IMR-90 (cell line): ENCODE results near the gene CD44. TPM values are rescaled to one million over a fixed set of nuclear protein-coding genes. Genes with fewer than 3 reads are reported as not detected.

Experiments
- ATAC-seq: fragments of 200-7000 bp; cut with Tn5 transposase; 2 replicates; pipeline ENCODE4 v1.9.1; 2020; ENCODE audit warnings: low read depth, mild to moderate bottlenecking, moderate library complexity
- BruUV-seq: library from RNA; stranded (reverse); fragments of 400-500 nt; replicated peaks from 2 replicates; lab custom pipeline; 2021; lab: Mats Ljungman, UMichigan
- CTCF ChIA-PET: fragments of 300-600 bp; formaldehyde crosslinking; extraction: SDS; loops from one replicate; lab custom pipeline; 2021; ENCODE audit warnings: antibody characterized with exemption; lab: Yijun Ruan, JAX
- POLR2A ChIA-PET: fragments of 300-600 bp; sonication (Branson Sonifier 250); formaldehyde crosslinking; loops from one replicate; lab custom pipeline; 2022; ENCODE audit warnings: antibody characterized with exemption; ENCODE audit not compliant: unreplicated experiment; lab: Charles Lee
- DNase-seq: peaks from one replicate; pipeline ENCODE4 v3.0.0; 2013
- H2AFZ ChIP-seq: replicated peaks from 2 replicates; pipeline ENCODE3; 2013; ENCODE audit warnings: low read length, mild to moderate bottlenecking; ENCODE audit not compliant: poor library complexity
- H2AK5ac ChIP-seq: 2 replicates; pipeline ENCODE4 v1.6.1; 2013; ENCODE audit warnings: low read depth, low read length, inconsistent platforms
- H2AK9ac ChIP-seq: replicated peaks from 2 replicates; pipeline ENCODE3; 2013; ENCODE audit warnings: mild to moderate bottlenecking, low read depth, low read length, moderate library complexity; ENCODE audit not compliant: poor library complexity
- H2BK120ac ChIP-seq: 2 replicates; pipeline ENCODE4 v1.6.1; 2013; ENCODE audit warnings: low read depth, low read length, inconsistent platforms
- H2BK15ac ChIP-seq: 3 replicates; pipeline ENCODE4 v1.6.1; 2013; ENCODE audit warnings: low read depth, low read length, inconsistent platforms
- H2BK20ac ChIP-seq: 2 replicates; pipeline ENCODE4 v1.6.1; 2013; ENCODE audit warnings: low read depth, mild to moderate bottlenecking, inconsistent platforms, low read length, moderate library complexity
- H2BK5ac ChIP-seq: 2 replicates; pipeline ENCODE4 v1.6.1; 2013; ENCODE audit warnings: mild to moderate bottlenecking, low read depth, low read length, inconsistent platforms; ENCODE audit not compliant: poor library complexity, severe bottlenecking
- H3K14ac ChIP-seq: replicated peaks from 2 replicates; pipeline ENCODE4 v1.6.1; 2013; ENCODE audit warnings: low read depth, low read length, inconsistent platforms
- H3K18ac ChIP-seq: 2 replicates; pipeline ENCODE4 v1.6.1; 2013; ENCODE audit warnings: low read depth, low read length, control low read depth
- H3K23ac ChIP-seq: 2 replicates; pipeline ENCODE4 v1.6.1; 2013; ENCODE audit warnings: low read depth, low read length, inconsistent platforms
- H3K27ac ChIP-seq: 2 replicates; pipeline ENCODE4 v1.5.1; 2013; ENCODE audit warnings: mild to moderate bottlenecking, control low read depth, low read length; ENCODE audit not compliant: insufficient read depth
- H3K27me3 ChIP-seq: 2 replicates; pipeline ENCODE4 v1.6.1; 2013; ENCODE audit warnings: low read length; ENCODE audit not compliant: control insufficient read depth, insufficient read depth
- H3K36me3 ChIP-seq: 2 replicates; pipeline ENCODE4 v1.6.1; 2013; ENCODE audit warnings: low read length, mixed read lengths; ENCODE audit not compliant: control insufficient read depth, insufficient read depth
- H3K4ac ChIP-seq: 2 replicates; pipeline ENCODE4 v1.6.1; 2013; ENCODE audit warnings: low read depth, low read length, inconsistent platforms
- H3K4me1 ChIP-seq: 2 replicates; pipeline ENCODE4 v1.6.1; 2013; ENCODE audit warnings: low read length, mixed read lengths; ENCODE audit not compliant: control insufficient read depth, insufficient read depth
- H3K4me2 ChIP-seq: 2 replicates; pipeline ENCODE4 v1.6.1; 2013; ENCODE audit warnings: low read depth, mild to moderate bottlenecking, control low read depth, low read length, moderate library complexity
- H3K4me3 ChIP-seq: 2 replicates; pipeline ENCODE4 v1.5.1; 2013; ENCODE audit warnings: low read depth, mild to moderate bottlenecking, control low read depth, low read length, moderate library complexity; ENCODE audit not compliant: insufficient read depth
- H3K56ac ChIP-seq: 2 replicates; pipeline ENCODE4 v1.6.1; 2013; ENCODE audit warnings: low read length, inconsistent platforms; ENCODE audit not compliant: insufficient read depth; ENCODE audit errors: extremely low read depth
- H3K79me1 ChIP-seq, 2 experiments: 2 replicates each; pipeline ENCODE4 v1.6.1; 2013; ENCODE audit warnings: low read length in 2 of 2, inconsistent platforms in 1 of 2, low read depth in 1 of 2
- H3K9ac ChIP-seq: 2 replicates; pipeline ENCODE4 v1.6.1; 2013; ENCODE audit warnings: low read depth, low read length, control low read depth
- H3K9me1 ChIP-seq: 2 replicates; pipeline ENCODE4 v1.6.1; 2013; ENCODE audit warnings: low read length, inconsistent platforms; ENCODE audit not compliant: insufficient read depth
- H3K9me3 ChIP-seq: 2 replicates; pipeline ENCODE4 v1.6.1; 2013; ENCODE audit warnings: low read length; ENCODE audit not compliant: control insufficient read depth, insufficient read depth
- H4K20me1 ChIP-seq: 2 replicates; pipeline ENCODE4 v1.6.1; 2013; ENCODE audit warnings: low read length, inconsistent platforms; ENCODE audit not compliant: insufficient read depth
- H4K5ac ChIP-seq: 2 replicates; pipeline ENCODE4 v1.6.1; 2013; ENCODE audit warnings: mild to moderate bottlenecking, low read depth, low read length, control low read depth
- H4K8ac ChIP-seq, 2 experiments: 2 replicates each; pipeline ENCODE4 v1.6.1; 2013; ENCODE audit warnings: low read depth in 2 of 2, low read length in 2 of 2, control low read depth in 1 of 2, inconsistent platforms in 1 of 2
- H4K91ac ChIP-seq: 2 replicates; pipeline ENCODE4 v1.6.1; 2013; ENCODE audit warnings: low read depth, low read length, inconsistent platforms; ENCODE audit not compliant: insufficient read depth
- CEBPB ChIP-seq: IDR thresholded peaks from 2 replicates; pipeline ENCODE4 v1.6.1; 2012; ENCODE audit warnings: low read depth, low read length, improper control_type of control experiment
- NFE2L2 ChIP-seq: fragments of 150-350 bp; IDR thresholded peaks from 2 replicates; pipeline ENCODE4 v1.6.1; 2016; ENCODE audit warnings: low read depth, mild to moderate bottlenecking, low read length
- POLR2A ChIP-seq: IDR thresholded peaks from 2 replicates; pipeline ENCODE4 v1.6.1; 2012; ENCODE audit warnings: mild to moderate bottlenecking, low read depth, low read length
- RAD21 ChIP-seq: IDR thresholded peaks from 2 replicates; pipeline ENCODE4 v1.6.1; 2012; ENCODE audit warnings: low read length, improper control_type of control experiment
- RFX5 ChIP-seq: IDR thresholded peaks from 2 replicates; pipeline ENCODE4 v1.8.0; 2012; ENCODE audit warnings: low read depth, mild to moderate bottlenecking, low read length, moderate library complexity
- WGBS, 2 experiments: methylation state at CpG; one replicate each; pipeline versions ENCODE4 v1.1.5 to v1.1.7; 2013; ENCODE audit warnings: missing lambda C conversion rate in 2 of 2; ENCODE audit not compliant: insufficient read length in 1 of 2; ENCODE audit errors: extremely low coverage in 2 of 2; 5-methylcytosine and 5-hydroxymethylcytosine counted together
- dilution Hi-C: fragments of 300-500 bp; cut with HindIII; formaldehyde crosslinking; loops from one replicate; pipeline ENCODE4 v1.14.3; 2018; ENCODE audit warnings: low sequenced_read_pairs; ENCODE audit not compliant: unreplicated experiment
- in situ Hi-C: fragments of 300-500 bp; cut with MboI; formaldehyde crosslinking; loops from 3 replicates; pipeline ENCODE4 v1.14.3; 2019; ENCODE audit warnings: low sequenced_read_pairs, inconsistent platforms, mixed read lengths
- intact Hi-C: fragments of 100-400 bp; cut with micrococcal nuclease; formaldehyde crosslinking; loops from 2 replicates; pipeline ENCODE4 v1.10.0; 2022
- polyA plus RNA-seq, 3 experiments: library from polyadenylated mRNA; depleted of rRNA; stranded (reverse); fragments of >200 nt; gene quantifications; 2 replicates each; pipeline ENCODE4 v1.2.3, GENCODE V29; 2012; ENCODE audit warnings: low replicate concordance in 1 of 3
- total RNA-seq: library from RNA; depleted of rRNA; stranded (reverse); fragments of >200 nt; gene quantifications from 2 replicates; pipeline ENCODE4 v1.2.3, GENCODE V29; 2012

Gene CD44
- total and polyA plus RNA-seq, 2 of the 4 experiments (the other 2 are of a cell fraction): 357 to 947 TPM

GRCh38 chr11:35239471-35240075 is 100.6 kb downstream of the CD44 start:
- Histone ChIP-seq H3K9me3 (peaks cover 3% of the 10 kb centered on the region; the same call in 1 of the 2 replicates), H3K79me1 (no peaks in the 10 kb centered on the region)
- dilution Hi-C loops: no loop called here

More at GRCh38 chr11:35239471-35240075, 100.6 kb downstream of the CD44 start:
- no CpG with 5 or more reads among the region's 4 CpGs for WGBS, 2 experiments
- no peak overlapping the region for H3K27ac ChIP-seq
- BruUV-seq: no TSS peak
- no peak overlapping the region; the same call in 1 of the 2 replicates for H4K91ac ChIP-seq
- TF ChIP-seq RAD21 (no peak), NFE2L2 (no peak), RFX5 (no peak), CEBPB (no peak), POLR2A (no peak)
- H3K36me3 ChIP-seq: no peaks in the 10 kb centered on the region
- ATAC-seq (no peak), DNase-seq (no peak)
- H3K4me2 ChIP-seq: no peak overlapping the region
- in situ Hi-C loops (loop anchor here (10.0 kb wide), 1 partner anchor 145 kb away; no protein-coding TSS in a partner anchor), intact Hi-C loops (loop anchor here (5.0 to 10.0 kb wide), 2 partner anchors 128 to 245 kb away; no protein-coding TSS in a partner anchor)
- H3K27me3 ChIP-seq: no peaks in the 10 kb centered on the region
- H3K14ac ChIP-seq: no peak overlapping the region
- H2AK9ac ChIP-seq: no peak overlapping the region
- H3K56ac ChIP-seq: no peak overlapping the region
- peaks cover 7% of the 10 kb centered on the region for H3K4me1 ChIP-seq
- no peak overlapping the region for H3K4me3 ChIP-seq
- H4K20me1 ChIP-seq: no peaks in the 10 kb centered on the region
- no peak overlapping the region for H3K23ac ChIP-seq
- H3K9me1 ChIP-seq: no peaks in the 10 kb centered on the region
- H2BK120ac ChIP-seq: no peak overlapping the region
- H3K4ac ChIP-seq: no peak overlapping the region
- H4K5ac ChIP-seq: no peak overlapping the region
- H3K18ac ChIP-seq: no peak overlapping the region
- no peak overlapping the region for H2AK5ac ChIP-seq
- CTCF ChIA-PET: no interaction called here
- no peak overlapping the region for H2BK20ac ChIP-seq
- no peak overlapping the region for H2BK5ac ChIP-seq
- no peak overlapping the region for H4K8ac ChIP-seq
- H2BK15ac ChIP-seq: no peak overlapping the region
- H2AFZ ChIP-seq: no peak overlapping the region
- no peak overlapping the region for H3K9ac ChIP-seq
- POLR2A ChIA-PET: no interaction called here
